Measurements from ENCODE around the gene CIC. TPM values are rescaled to one million over a fixed set of nuclear protein-coding genes. Genes with fewer than 3 reads are reported as not detected.

CIC gene
- 13.0 and 18.3 TPM in 2 replicates for total RNA-seq

DNA sequence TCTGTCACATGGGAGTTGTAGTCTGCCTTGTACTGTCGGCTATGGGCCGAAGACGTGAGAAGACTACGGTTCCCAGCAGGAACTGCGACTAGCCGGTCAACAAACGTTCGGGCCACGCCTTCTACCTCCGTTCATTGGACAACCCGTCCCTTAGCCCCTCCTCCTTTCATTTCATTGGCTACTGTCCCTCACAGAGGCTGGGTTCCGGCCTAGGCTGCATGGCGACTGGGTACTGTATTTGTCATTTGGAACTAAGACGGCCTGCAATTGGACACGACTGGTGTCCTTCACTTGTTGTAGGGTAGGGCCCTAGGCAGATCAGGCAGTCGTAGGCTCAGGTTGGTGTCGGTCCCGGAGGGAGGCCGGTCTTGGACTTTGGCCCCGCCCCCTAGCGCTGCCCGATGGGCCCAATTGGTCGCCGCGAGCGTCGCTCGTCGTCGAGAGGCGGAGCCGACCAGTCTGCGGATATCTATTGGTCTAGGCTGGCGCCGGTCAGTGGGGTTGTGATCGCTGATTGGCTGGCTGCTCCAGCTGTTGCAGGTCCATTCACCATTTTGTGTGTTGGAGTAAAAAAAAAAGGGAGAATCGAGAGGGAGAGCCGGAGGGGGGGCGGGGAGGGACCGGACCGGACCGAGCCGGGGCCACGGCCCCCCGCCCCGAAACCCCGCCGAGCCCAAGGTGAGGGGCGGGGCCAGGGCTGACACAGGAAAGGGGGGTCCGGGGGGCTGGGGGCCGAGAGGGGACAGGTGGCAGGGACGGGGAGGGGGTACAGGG is at the start of gene CIC:
TSS of gene CIC (plus strand) at position 549 of the 774 bp plus-strand sequence. CDS start 2,532 bp downstream, outside the sequence.

DNA sequence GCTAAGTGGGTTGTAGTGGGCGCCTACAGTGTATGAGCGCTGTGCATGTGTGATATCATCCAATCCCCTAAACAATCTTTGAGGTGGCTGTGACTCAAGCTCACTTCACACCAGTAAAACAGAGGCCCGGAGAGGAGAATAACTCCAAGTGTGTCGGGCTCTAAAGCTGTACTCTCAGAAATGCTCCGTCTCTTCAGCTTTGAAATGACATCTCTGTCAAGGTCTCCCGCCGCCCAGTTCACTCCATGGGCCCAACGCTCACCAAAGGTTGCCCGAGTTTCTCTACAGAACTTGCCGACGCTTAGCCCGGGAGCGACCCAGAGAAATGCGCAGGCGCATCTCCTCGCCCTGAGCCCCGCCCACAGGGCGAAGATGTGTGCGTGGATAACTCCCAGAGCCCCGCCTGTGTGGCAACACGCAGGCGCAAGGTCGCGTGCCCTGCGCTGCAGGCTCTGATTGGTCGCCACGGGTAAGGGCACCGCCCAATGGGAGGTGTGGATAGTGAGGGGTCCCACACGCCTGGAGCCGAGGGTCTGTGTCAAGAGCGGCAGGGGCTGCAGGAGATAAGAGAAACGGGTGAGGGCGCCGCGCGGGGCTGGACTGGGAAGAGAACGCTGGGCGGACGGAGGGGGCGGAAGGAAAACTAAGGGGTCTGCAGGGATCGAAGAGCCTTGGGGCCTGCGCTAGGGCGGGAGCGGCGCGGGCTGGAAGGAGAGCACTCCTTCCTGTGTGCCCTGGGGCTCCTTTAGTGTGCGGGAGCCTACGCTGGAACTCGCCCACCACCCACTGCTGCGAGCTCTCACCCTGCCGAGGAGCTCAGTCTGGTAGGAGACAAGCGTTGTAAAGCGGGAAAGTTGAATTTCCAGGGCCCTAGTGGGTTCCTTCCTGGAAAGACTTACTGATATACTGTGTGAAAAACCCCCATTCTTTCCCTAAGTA is 49.0 kb upstream of the CIC start, which contains the start of gene ZNF526:
TSS of gene ZNF526 (plus strand) at position 501 of the 939 bp plus-strand sequence. CDS start 4,092 bp downstream, outside the sequence.

GRCh38 chr19:42242512-42243409 is 26.3 kb upstream of the CIC start, which contains the start of gene GSK3A:
Gene GSK3A (minus strand): TSS chr19:42242602. CDS start chr19:42242465, 137 bp downstream.

DNA sequence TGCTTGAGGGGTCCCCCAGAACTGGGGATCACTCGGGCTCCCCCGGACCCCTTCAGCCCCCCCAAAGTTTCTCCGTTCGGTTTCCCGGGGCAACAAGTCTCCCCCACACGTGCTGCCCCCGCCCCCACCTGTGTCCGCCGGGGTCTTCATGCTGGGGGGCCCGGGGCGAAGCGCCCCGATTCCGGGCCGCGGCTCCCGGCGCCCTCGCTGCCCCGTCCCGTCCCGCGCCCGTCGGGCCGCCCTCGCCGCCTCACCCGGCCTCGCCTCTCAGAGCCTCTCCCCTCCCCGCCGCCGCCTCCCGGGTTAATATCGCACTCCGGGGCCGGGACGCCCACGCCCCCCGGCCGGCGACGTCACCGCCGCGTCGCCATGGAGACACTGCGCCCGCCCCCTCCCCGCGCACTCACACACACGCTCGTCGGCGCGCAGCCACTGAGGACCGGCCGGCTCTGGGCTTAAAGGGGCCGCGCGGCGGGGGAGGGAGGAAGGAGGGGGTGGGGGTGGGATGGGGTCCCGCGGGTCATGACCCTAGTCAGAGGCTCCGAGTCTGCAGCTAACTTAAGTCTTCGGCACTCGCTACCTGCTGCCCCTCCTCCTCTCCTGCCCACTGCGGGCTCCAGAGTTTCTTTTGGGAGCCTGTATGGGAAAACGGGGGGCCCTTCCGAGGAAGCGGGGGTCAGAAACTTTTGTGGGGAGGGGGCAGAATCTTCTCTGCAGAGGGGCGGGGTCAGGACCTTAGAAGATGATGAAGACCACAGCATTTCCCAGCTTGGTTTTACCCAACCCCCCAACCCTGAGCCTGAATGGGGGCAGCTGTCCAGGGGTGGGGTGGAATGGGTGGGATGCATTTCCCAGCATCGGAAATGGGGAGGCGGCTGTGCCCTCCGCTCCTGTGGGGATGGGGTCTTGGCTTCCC is 13.9 kb upstream of the CIC start, which contains the start of gene ERF:
TSS of gene ERF (minus strand) at position 279 of the 916 bp plus-strand sequence. CDS start at position 150, 129 bp downstream.

DNA sequence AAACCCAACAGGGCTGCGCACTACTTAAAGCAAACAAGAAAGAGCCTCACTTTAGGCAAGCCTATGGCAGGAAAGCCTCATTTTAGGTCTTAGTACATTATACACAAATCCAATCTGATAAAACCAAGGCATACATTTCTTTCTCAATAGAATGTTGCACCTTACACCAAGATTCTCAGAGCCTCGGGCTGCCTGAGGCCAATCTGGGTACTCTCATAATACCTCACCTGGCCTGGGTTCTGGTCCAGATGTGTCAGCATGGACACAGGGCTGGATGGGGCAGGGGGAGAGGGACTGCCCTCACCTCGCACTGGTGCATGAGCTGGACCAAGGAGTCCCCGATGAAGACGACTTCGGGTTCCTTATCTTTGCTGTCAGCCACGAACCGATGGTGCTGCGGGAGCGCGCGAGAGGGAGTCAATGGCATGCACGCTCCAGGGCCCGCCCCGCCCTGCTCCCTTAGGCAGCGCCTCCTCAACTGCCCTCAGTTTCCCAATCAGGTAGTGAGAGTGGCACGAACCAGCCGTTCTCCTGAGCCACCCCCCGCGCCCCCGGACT is 32.7 kb downstream of the CIC start, which contains the start of gene PRR19:
TSS of gene PRR19 (plus strand) at position 487 of the 558 bp plus-strand sequence. CDS start 7,453 bp downstream, outside the sequence.

GRCh38 chr19:42313096-42313839 is 44.2 kb downstream of the CIC start, which contains the start of gene TMEM145:
Gene TMEM145 (plus strand): TSS chr19:42313309. CDS start chr19:42313377, 68 bp downstream.

GRCh38 chr19:42325308-42325895 is 56.4 kb downstream of the CIC start, which contains the start of gene MEGF8:
Gene MEGF8 (plus strand): TSS chr19:42325635. CDS start chr19:42326244, 609 bp downstream.

Other genes with a start within 250 kb of the CIC start
- gene GRIK5, start 199.0 kb upstream of the CIC start, total RNA-seq = under 0.01 and 2.4 TPM in 2 replicates
- 14.5 and 18.1 TPM in 2 replicates for gene ZNF574, start 193.1 kb upstream of the CIC start, total RNA-seq
- gene POU2F2, start 136.8 kb upstream of the CIC start, total RNA-seq = 0.21 and 1.4 TPM in 2 replicates
- 37.3 and 44.8 TPM in 2 replicates for gene DEDD2, start 51.6 kb upstream of the CIC start, total RNA-seq
- 8.1 and 9.6 TPM in 2 replicates for gene ZNF526, start 48.9 kb upstream of the CIC start, total RNA-seq
- gene GSK3A, start 26.6 kb upstream of the CIC start, total RNA-seq = 18.3 and 20.5 TPM in 2 replicates
- 20.2 and 33.0 TPM in 2 replicates for gene ERF, start 14.1 kb upstream of the CIC start, total RNA-seq
- under 0.01 and 0.43 TPM in 2 replicates for gene PRR19, start 32.9 kb downstream of the CIC start, total RNA-seq
- gene PAFAH1B3, start 33.4 kb downstream of the CIC start, total RNA-seq = 43.1 and 75.7 TPM in 2 replicates
- gene TMEM145, start 44.1 kb downstream of the CIC start, total RNA-seq = not detected in 2 replicates
- gene MEGF8, start 56.4 kb downstream of the CIC start, total RNA-seq = 14.5 and 15.1 TPM in 2 replicates
- gene CNFN, start 121.0 kb downstream of the CIC start, total RNA-seq = 0.72 TPM in 1 of 2 replicates, not detected in the other
- gene LIPE, start 158.1 kb downstream of the CIC start, total RNA-seq = 4.1 and 12.8 TPM in 2 replicates
- 1.2 and 3.8 TPM in 2 replicates for gene CXCL17, start 173.7 kb downstream of the CIC start, total RNA-seq

Data from tracheal epithelial cell (primary cell).